A204.1 (cell line): ENCODE data around the gene CCT8.
"Not testable (repeated sequence)": the region's sequence is repeated elsewhere in the genome, so short reads cannot be mapped to it uniquely, and the experiment has no call there.

ENCODE experiments used
- FAIRE-seq: peaks from 2 replicates; lab custom pipeline; 2012; peaks lifted over from hg19 to GRCh38; lab: Jason Lieb, UNC

CCT8 gene

GRCh38 chr21:29078869-29079767, 5.7 kb upstream of the CCT8 start:
- FAIRE-seq = no peak

- no peak for FAIRE-seq
Measured at GRCh38 chr21:29077651-29078090, 4.2 kb upstream of the CCT8 start.

DNA sequence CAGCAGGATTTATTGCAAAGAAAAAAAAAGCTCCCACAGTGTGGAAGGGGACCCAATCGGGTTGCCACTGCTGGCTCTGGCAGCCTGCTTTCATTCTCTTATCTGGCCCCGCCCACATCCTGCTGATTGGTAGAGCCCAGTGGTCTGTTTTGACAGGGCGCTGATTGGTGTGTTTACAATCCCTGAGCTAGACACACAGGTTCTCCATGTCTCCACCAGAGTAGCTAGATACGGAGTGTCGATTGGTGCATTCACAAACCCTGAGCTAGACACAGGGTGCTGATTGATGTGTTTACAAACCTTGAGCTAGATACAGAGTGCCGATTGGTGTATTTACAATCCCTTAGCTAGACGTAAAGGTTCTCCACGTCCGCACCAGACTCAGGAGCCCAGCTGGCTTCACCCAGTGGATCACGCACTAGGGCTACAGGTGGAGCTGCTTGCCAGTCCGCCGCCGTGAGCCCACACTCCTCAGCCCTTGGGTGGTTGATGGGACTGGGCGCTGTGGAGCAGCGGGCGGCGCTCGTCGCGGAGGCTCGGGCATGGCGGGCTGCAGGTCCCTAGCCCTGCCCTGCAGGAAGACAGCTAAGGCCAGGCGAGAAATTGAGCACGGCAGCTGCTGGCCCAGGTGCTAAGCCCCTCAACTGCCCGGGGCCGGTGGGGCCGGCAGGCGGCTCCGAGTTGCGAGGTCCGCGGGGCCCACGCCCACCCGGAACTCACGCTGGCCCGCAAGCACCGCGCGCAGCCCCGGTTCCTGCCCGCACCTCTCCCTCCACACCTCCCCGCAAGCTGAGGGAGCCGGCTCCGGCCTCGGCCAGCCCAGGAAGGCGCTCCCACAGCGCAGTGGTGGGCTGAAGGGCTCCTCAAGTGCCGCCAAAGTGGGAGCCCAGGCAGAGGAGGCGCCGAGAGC, 3.5 kb upstream of the CCT8 start:
- FAIRE-seq = not testable (repeated sequence)

- FAIRE-seq = no peak
Measured at GRCh38 chr21:29075706-29076466, 2.4 kb upstream of the CCT8 start.

DNA sequence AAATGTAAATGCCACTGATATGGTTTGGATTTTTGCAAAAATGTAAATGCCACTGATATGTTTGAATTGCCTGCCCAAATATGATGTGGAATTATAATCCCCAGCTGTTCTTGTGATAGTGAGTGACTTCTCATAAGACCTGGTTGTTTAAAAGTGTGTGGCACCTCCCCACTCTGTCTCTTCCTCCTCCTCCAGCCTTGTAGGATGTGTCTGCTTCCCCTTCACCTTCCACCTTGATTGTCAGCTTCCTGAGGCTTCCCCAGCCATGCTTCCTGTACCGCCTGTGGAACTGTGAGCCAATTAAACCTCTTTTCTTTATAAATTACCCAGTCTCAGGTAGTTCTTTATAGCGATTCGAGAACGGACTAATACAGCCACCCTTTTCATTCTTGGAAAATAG, 1.3 kb upstream of the CCT8 start:
- no peak for FAIRE-seq

DNA sequence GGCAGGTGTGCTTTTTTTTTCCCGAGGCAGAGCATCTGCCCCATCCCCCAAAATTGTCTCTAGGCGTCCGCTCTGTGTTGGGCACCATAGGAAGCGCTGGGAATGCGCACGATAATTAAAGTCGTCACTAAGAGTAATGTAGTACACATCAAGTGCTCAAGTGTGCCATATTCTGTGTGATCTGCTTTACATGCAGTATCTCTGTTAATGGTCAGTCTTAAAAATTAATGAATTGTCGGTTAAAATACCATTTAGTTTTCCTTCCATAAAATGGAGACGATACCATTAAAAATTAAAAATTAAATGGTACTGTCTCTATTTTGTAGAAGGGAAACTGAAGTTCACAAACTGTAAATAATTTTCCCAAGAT, 544 bp upstream of the CCT8 start:
- FAIRE-seq = no peak

DNA sequence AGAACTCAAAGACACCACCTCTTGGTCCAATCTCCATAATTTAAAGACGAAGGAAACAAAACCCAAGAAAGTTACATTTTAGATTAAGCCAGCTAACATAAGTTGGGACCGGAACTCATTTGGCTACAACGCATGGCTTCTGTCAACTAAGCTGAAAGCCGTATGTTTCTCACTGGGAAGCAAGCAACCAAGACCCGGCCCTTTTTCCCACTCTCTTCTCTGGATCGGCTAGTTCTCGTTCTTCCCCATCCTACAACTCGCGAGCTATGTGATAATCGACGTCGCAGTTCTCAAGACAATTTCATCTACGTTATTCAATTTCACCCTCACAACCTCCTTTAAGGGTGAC, 601 bp downstream of the CCT8 start:
- FAIRE-seq = no peak

- no peak for FAIRE-seq
Measured at GRCh38 chr21:29064850-29065481, 8.5 kb downstream of the CCT8 start.

DNA sequence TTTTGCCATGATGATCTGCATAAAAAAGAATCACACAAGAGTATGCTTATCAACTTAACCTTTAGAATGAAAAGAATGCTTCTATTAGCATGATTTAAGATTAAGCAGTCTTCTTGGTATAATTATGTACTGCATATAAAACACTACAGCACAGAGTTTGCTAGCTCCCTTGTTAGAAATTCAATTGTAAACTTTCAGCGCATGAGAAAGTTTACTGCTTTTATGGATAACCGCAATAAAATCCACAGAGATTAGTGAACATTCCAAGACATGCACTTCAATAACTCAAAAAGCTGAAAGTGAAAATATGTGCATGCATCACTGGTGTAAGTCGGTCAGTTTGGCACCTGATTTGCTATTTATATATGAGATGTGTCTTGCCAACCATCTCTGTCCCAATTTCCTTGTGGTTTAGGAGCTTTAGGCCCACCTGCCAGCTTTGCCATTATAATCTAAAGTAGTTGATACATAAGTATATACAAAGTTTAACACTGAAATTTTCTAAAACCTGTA, 16.9 kb downstream of the CCT8 start:
- no peak for FAIRE-seq

- no peak for FAIRE-seq
Measured at GRCh38 chr21:29056005-29056404, 17.4 kb downstream of the CCT8 start.

DNA sequence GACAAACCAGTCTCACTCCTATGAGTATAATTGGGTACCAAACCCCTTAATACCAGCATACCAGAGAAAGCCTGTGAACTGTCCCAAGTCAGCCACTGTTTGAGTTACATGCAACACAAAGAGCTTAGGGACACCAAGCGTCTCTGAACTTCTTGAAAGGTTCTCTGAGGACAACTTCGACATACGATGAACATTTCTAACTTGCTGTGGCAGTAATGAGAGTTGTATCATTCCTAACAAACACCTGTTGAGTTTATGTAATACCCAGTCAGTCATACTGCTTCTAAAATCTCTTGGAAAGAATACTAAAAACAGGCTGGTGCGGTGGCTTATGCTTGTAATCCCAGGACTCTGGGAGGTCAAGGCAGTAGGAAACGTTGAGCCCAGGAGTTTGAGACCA, 18.4 kb downstream of the CCT8 start:
- no peak for FAIRE-seq

- no peak for FAIRE-seq
Measured at GRCh38 chr21:29053656-29054055, 19.8 kb downstream of the CCT8 start.

DNA sequence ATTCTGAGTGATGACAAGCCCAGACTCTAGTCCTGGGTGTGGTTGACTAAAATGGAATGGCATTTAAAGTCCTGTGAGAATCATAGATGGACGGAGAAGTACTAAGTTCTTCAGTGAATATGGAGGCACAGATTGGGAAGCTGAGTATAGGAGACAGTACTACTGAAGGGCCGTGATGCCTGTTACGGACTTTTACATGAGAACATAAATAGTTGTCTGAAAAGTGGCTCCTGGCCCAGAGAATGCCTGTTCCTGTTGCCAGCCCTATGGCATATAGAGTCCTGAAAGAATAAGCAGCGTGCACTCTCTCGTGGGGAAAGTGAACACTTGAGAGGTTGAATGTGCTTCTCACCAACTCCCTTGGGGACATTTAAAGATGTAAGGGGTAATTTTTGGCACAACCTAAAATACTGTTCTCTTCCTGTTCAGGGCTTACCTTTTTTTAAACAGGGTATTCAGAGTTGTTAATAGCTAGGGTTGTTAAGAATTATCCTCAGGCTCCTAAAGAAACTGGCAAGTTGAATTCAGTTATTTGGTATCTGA, 20.4 kb downstream of the CCT8 start:
- no peak for FAIRE-seq

GRCh38 chr21:29052224-29052623, 21.2 kb downstream of the CCT8 start:
- no peak for FAIRE-seq

DNA sequence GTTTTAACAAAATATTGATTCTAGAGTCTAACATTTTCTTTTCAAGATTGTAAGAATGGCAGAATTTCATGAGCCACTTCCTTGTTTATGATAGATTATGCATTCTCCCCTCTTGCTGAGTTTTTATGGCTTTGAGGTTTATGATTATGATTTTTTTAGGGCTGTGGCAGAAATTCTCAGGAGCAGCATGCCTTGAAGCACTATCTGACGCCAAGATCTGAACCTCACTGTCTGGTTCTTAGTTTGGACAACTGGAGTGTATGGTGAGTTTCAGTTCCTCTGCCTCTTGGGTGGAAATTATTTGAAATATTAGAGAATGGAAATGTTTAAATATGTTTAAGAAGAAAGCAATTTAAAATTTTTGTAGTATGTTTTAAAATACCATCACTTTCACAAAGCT, 38.8 kb downstream of the CCT8 start:
- FAIRE-seq = no peak

GRCh38 chr21:29033871-29034270, 39.6 kb downstream of the CCT8 start:
- FAIRE-seq = no peak

GRCh38 chr21:29033301-29033700, 40.1 kb downstream of the CCT8 start:
- no peak for FAIRE-seq

DNA sequence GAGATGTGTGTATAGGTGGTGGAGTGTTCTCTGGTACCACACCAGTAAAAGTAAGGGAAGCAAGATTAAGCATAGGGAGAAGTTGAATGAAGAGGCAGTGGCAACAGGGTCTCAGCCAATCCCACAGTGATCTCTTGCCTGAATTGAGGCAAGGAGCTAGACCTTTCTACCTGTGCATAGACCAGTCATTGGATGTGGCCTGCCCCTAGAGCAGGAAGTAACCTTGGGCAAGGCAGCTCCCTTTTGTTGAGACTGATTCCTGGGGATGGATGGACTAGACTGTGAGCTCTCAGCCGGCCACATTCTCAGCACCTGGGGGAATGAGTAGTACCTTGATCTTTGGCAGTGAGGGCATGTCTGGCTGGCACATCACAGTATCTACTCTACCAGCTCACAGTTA, 42.5 kb downstream of the CCT8 start:
- no peak for FAIRE-seq

GRCh38 chr21:29029524-29029923, 43.9 kb downstream of the CCT8 start:
- FAIRE-seq = no peak

DNA sequence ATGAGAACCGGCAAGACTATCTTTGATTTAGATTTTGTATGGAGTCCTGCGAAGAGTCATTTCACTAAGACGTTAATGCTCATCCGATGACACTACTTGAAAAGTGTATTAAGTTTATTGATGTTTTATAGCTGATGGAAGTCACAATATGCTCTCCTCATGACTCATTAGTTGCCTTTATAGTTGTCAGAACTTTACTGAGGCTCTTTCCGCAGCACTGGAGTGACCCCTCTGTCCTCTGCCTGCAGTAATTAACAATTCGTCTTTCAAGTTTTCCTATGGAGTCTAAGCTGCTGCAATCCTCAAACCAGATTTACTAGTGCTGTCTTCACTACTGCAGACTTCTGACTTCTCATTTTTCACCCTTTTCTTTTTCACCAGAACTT, 48.1 kb downstream of the CCT8 start:
- no peak for FAIRE-seq

- peak; percentile 96 for FAIRE-seq
Measured at GRCh38 chr21:29024474-29025327, 48.7 kb downstream of the CCT8 start, which contains the start of gene USP16. USP16 (plus strand) TSS chr21:29024668; CDS start chr21:29027914, 3,246 bp downstream.
